SK-N-SH (cell line): ENCODE results near the gene FALEC. TPM values are rescaled to one million over a fixed set of nuclear protein-coding genes. Genes with fewer than 3 reads are reported as not detected.

Experiments
- CTCF ChIA-PET: fragments of 300-600, 350-600 bp; formaldehyde crosslinking; extraction: SDS; loops from one replicate; lab custom pipeline; 2021; lab: Yijun Ruan, JAX
- POLR2A ChIA-PET: fragments of 350-600 bp; sonication (Branson Sonifier 250); formaldehyde crosslinking; extraction: SDS; loops from one replicate; lab custom pipeline; 2020; ENCODE audit warnings: antibody characterized with exemption, inconsistent platforms; lab: Yijun Ruan, JAX
- DNase-seq: peaks from one replicate; pipeline ENCODE4 v3.0.0; 2012
- H2AFZ ChIP-seq: fragments of 200-600 bp; sonication (generic); 2 replicates; pipeline ENCODE4 v1.8.1; 2016; ENCODE audit warnings: antibody characterized with exemption, mild to moderate bottlenecking, low read depth
- H3F3A ChIP-seq: fragments of 200-600 bp; sonication (generic); replicated peaks from 2 replicates; pipeline ENCODE3; 2016; ENCODE audit warnings: antibody characterized with exemption, mild to moderate bottlenecking; ENCODE audit not compliant: insufficient read depth
- H3K27ac ChIP-seq, 2 experiments: fragments of 200-500 bp in 1 of 2; fragments of 200-600 bp in 1 of 2; sonication (Bioruptor generic) in 1 of 2; sonication (generic), shearing (Covaris generic) in 1 of 2; 2 replicates each; pipeline versions ENCODE4 v1.5.1 to v1.6.1; 2014 to 2016; ENCODE audit warnings: low read depth in 2 of 2, inconsistent platforms in 1 of 2, low read length in 1 of 2, mild to moderate bottlenecking in 1 of 2, mixed read lengths in 1 of 2
- H3K27me3 ChIP-seq: fragments of 200-600 bp; sonication (generic), shearing (Covaris generic); 2 replicates; pipeline ENCODE4 v1.6.1; 2016; ENCODE audit warnings: mixed run types; ENCODE audit not compliant: insufficient read depth
- H3K36me3 ChIP-seq, 2 experiments: fragments of 200-500 bp in 1 of 2; fragments of 200-600 bp in 1 of 2; sonication (Bioruptor generic) in 1 of 2; sonication (generic) in 1 of 2; replicated peaks in 1 of 2; 2 replicates each; pipeline versions ENCODE3 to v1.5.1; 2014 to 2016; ENCODE audit warnings: low read length in 1 of 2, mild to moderate bottlenecking in 1 of 2; ENCODE audit not compliant: insufficient read depth in 2 of 2, control insufficient read depth in 1 of 2
- H3K4me1 ChIP-seq, 2 experiments: fragments of 200-500 bp in 1 of 2; fragments of 200-600 bp in 1 of 2; sonication (Bioruptor generic) in 1 of 2; sonication (generic), shearing (Covaris generic) in 1 of 2; 2 replicates each; pipeline versions ENCODE4 v1.5.1 to v1.6.1; 2014 to 2016; ENCODE audit warnings: low read depth in 1 of 2, low read length in 1 of 2, mixed run types in 1 of 2; ENCODE audit not compliant: insufficient read depth in 2 of 2, control insufficient read depth in 1 of 2
- H3K4me2 ChIP-seq: fragments of 200-600 bp; sonication (generic), shearing (Covaris generic); 2 replicates; pipeline ENCODE4 v1.6.1; 2017; ENCODE audit warnings: mixed run types
- H3K4me3 ChIP-seq, 2 experiments: fragments of 200-500 bp in 1 of 2; fragments of 200-600 bp in 1 of 2; sonication (Bioruptor generic) in 1 of 2; sonication (generic), shearing (Covaris generic) in 1 of 2; 2 replicates each; pipeline versions ENCODE4 v1.5.1 to v1.8.1; 2014 to 2016; ENCODE audit warnings: low read depth in 2 of 2, inconsistent platforms in 1 of 2, low read length in 1 of 2, mild to moderate bottlenecking in 1 of 2, mixed read lengths in 1 of 2, moderate library complexity in 1 of 2
- H3K79me2 ChIP-seq: fragments of 200-600 bp; sonication (generic); 2 replicates; pipeline ENCODE4 v1.8.1; 2017; ENCODE audit warnings: mild to moderate bottlenecking; ENCODE audit not compliant: insufficient read depth
- H3K9ac ChIP-seq: fragments of 200-600 bp; sonication (generic); 2 replicates; pipeline ENCODE4 v1.6.1; 2017; ENCODE audit warnings: mixed run types
- H3K9me2 ChIP-seq: fragments of 200-600 bp; sonication (generic); 2 replicates; pipeline ENCODE4 v1.6.1; 2017; ENCODE audit warnings: mixed run types
- H3K9me3 ChIP-seq: fragments of 200-600 bp; sonication (generic); 2 replicates; pipeline ENCODE4 v1.6.1; 2017; ENCODE audit warnings: mixed run types, mild to moderate bottlenecking, moderate library complexity
- H4K20me1 ChIP-seq: fragments of 200-600 bp; sonication (generic); 2 replicates; pipeline ENCODE4 v1.6.1; 2017; ENCODE audit warnings: mild to moderate bottlenecking, mixed run types; ENCODE audit not compliant: insufficient read depth
- CHD2 ChIP-seq: fragments of 150-350 bp; IDR thresholded peaks from 2 replicates; pipeline ENCODE4 v1.6.1; 2018; ENCODE audit warnings: low read length; ENCODE audit not compliant: partially characterized antibody
- EP300 ChIP-seq, 2 experiments: IDR thresholded peaks; 2 replicates each; pipeline versions ENCODE4 v1.4.0 to v1.6.1; 2012; ENCODE audit warnings: borderline replicate concordance in 1 of 2, low read depth in 1 of 2, low read length in 1 of 2
- EZH2phosphoT487 ChIP-seq: fragments of 200-600 bp; sonication (generic); IDR thresholded peaks from 2 replicates; pipeline ENCODE4 v1.6.1; 2017; ENCODE audit warnings: low read depth, mixed run types, mild to moderate bottlenecking, antibody characterized with exemption, moderate library complexity, borderline replicate concordance
- FOSL2 ChIP-seq: IDR thresholded peaks from 2 replicates; pipeline ENCODE4 v1.4.0; 2012; ENCODE audit warnings: low read depth, mild to moderate bottlenecking, moderate library complexity, borderline replicate concordance
- FOXJ3 ChIP-seq: sonication (generic); formaldehyde crosslinking; IDR thresholded peaks from 2 replicates; pipeline ENCODE4 v1.5.1; 2020; ENCODE audit warnings: mild to moderate bottlenecking, missing genetic modification reagents
- FOXM1 ChIP-seq: IDR thresholded peaks from 2 replicates; pipeline ENCODE4 v1.4.0; 2012; ENCODE audit warnings: low read depth, mild to moderate bottlenecking
- GATA2 ChIP-seq: sonication (generic); formaldehyde crosslinking; IDR thresholded peaks from 2 replicates; pipeline ENCODE4 v1.5.0; 2020; ENCODE audit warnings: mild to moderate bottlenecking, missing genetic modification reagents
- JUND ChIP-seq: IDR thresholded peaks from 2 replicates; pipeline ENCODE4 v1.4.0; 2012
- MEF2A ChIP-seq: IDR thresholded peaks from 2 replicates; pipeline ENCODE4 v1.4.0; 2012; ENCODE audit warnings: low read depth, borderline replicate concordance
- MXI1 ChIP-seq: IDR thresholded peaks from 2 replicates; pipeline ENCODE4 v1.6.1; 2012; ENCODE audit warnings: mild to moderate bottlenecking, low read depth, low read length, improper control_type of control experiment
- NFIC ChIP-seq: IDR thresholded peaks from 2 replicates; pipeline ENCODE4 v1.4.0; 2012; ENCODE audit warnings: borderline replicate concordance
- NRF1 ChIP-seq: IDR thresholded peaks from 2 replicates; pipeline ENCODE4 v1.6.1; 2012; ENCODE audit warnings: low read depth, mild to moderate bottlenecking, low read length
- RAD21 ChIP-seq: IDR thresholded peaks from 2 replicates; pipeline ENCODE4 v1.6.1; 2012; ENCODE audit warnings: mild to moderate bottlenecking, low read length
- RCOR1 ChIP-seq: fragments of 150-350 bp; IDR thresholded peaks from 2 replicates; pipeline ENCODE4 v1.6.1; 2017; ENCODE audit warnings: antibody characterized with exemption, low read length
- RFX5 ChIP-seq: IDR thresholded peaks from 2 replicates; pipeline ENCODE4 v1.6.1; 2012; ENCODE audit warnings: mild to moderate bottlenecking, improper control_type of control experiment, low read length
- RXRA ChIP-seq: IDR thresholded peaks from 2 replicates; pipeline ENCODE4 v1.4.0; 2012; ENCODE audit warnings: low read depth, mild to moderate bottlenecking, borderline replicate concordance
- SIN3A ChIP-seq: IDR thresholded peaks from 2 replicates; pipeline ENCODE4 v1.6.1; 2012; ENCODE audit warnings: low read depth, mild to moderate bottlenecking, low read length, moderate library complexity, borderline replicate concordance
- SMC3 ChIP-seq: IDR thresholded peaks from 2 replicates; pipeline ENCODE4 v1.6.1; 2012; ENCODE audit warnings: low read depth, low read length, improper control_type of control experiment
- TAF1 ChIP-seq: IDR thresholded peaks from 2 replicates; pipeline ENCODE4 v1.6.1; 2012; ENCODE audit warnings: low read depth, mild to moderate bottlenecking, low read length, moderate library complexity, borderline replicate concordance
- TCF12 ChIP-seq: IDR thresholded peaks from 2 replicates; pipeline ENCODE4 v1.4.0; 2012
- TEAD4 ChIP-seq: IDR thresholded peaks from 2 replicates; pipeline ENCODE4 v1.4.0; 2012; ENCODE audit warnings: mild to moderate bottlenecking, borderline replicate concordance; ENCODE audit not compliant: insufficient read depth
- WGBS: methylation state at CpG from one replicate; pipeline ENCODE4 v1.1.6; 2017; ENCODE audit warnings: low lambda C conversion rate; 5-methylcytosine and 5-hydroxymethylcytosine counted together
- polyA plus RNA-seq, 3 experiments: library from polyadenylated mRNA; depleted of rRNA; stranded (reverse); fragments of >200 nt; gene quantifications; 2 replicates each; pipeline ENCODE4 v1.2.3, GENCODE V29; 2012
- TF ChIP-seq, protein P1 (sequence below): fragments of 150-350 bp; IDR thresholded peaks from 2 replicates; pipeline ENCODE4 v1.6.1; 2017; ENCODE audit warnings: antibody characterized with exemption, low read length, low read depth, borderline replicate concordance
- TF ChIP-seq, protein P2 (sequence below): fragments of 150-350 bp; IDR thresholded peaks from 2 replicates; pipeline ENCODE4 v1.6.1; 2016; ENCODE audit warnings: mild to moderate bottlenecking, low read depth, low read length
- TF ChIP-seq, protein P3 (sequence below): IDR thresholded peaks from 2 replicates; pipeline ENCODE4 v1.4.0; 2012; ENCODE audit warnings: low read depth
- TF ChIP-seq, protein P4 (sequence below): IDR thresholded peaks from 2 replicates; pipeline ENCODE4 v1.6.1; 2012; ENCODE audit warnings: mild to moderate bottlenecking, low read depth, low read length, moderate library complexity
- TF ChIP-seq, protein P5 (sequence below): IDR thresholded peaks from 2 replicates; pipeline ENCODE4 v1.4.0; 2012; ENCODE audit warnings: low read depth, borderline replicate concordance

Gene FALEC
- polyA plus RNA-seq, 1 of the 3 experiments (the other 2 are of a cell fraction), result 0.72 TPM

DNA sequence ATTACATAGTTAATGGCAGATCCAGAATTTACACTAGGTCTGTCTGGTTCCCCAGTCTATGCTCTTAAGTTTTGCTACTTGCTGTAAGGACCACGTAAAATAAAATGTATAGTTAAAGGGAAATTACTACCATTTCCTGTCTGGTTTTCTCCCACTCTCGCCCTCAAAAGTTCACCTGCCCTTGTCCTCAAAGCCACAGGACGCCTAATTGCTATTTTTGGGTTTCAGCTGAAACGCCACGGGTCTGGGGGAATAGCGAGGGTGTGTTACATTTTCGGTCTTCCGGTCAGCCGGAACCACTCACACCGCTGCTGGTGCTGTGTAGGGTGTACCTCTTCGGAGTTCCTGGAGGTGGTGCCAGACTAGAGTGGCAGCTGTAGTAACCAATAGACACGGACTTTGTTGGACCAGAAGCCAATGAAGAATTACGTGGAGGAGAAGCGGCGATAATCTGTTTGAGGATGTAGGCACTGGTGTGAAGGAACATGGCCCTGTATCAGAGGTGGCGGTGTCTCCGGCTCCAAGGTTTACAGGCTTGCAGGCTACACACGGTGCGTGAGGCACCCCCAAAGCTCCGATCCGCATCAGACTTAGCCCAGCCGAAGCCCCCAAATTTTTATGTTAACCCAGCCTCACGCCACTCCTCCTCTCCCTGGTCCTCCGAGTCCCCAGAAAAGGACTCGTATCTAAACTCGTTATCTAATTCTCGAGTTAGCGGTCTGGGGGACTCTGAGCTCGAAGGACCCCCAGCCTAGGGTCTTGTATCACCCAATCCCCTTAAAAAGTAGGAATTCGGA is 28.4 kb upstream of the FALEC start, which contains the start of gene TARS2:
TARS2 (plus strand) TSS at position 454 of the 797 bp plus-strand sequence; CDS start at position 486, 32 bp downstream.
- DNase-seq, result peak; percentile 93
- Histone ChIP-seq H3K27ac (peak within 1 kb of the TSS; percentile 48 to 77; a peak in 3 of 4 replicates), H3K9me2 (no peaks in the 10 kb centered on the region), H3K4me3 (peak within 1 kb of the TSS; percentile 77 to 87), H2AFZ (peak within 1 kb of the TSS; percentile 98), H4K20me1 (no peaks in the 10 kb centered on the region), H3K9ac (peak within 1 kb of the TSS; percentile 88), H3K9me3 (no peaks in the 10 kb centered on the region), H3F3A (peaks cover 19% of the 10 kb centered on the region), H3K4me1 (peaks cover 5 to 12% of the 10 kb centered on the region in 2 experiments; a peak in 2 of 4 replicates), H3K36me3 (peaks cover 12 to 30% of the 10 kb centered on the region in 2 experiments), H3K79me2 (peaks cover 10% of the 10 kb centered on the region), H3K4me2 (peak within 1 kb of the TSS; percentile 93), H3K27me3 (no peaks in the 10 kb centered on the region)
- POLR2A ChIA-PET, result interaction anchor here (0.6 kb wide), 1 partner anchor 286 kb away, joined by 3 read pairs; no protein-coding TSS in a partner anchor
- under 1% methylated on average over 29 of the region's 30 CpGs for WGBS
- CTCF ChIA-PET, result interaction anchor here (0.7 to 2.4 kb wide), 4 partner anchors 22 to 186 kb away, joined by 3 to 12 read pairs (median 4); no protein-coding TSS in a partner anchor
- TF ChIP-seq RFX5, result peak; percentile 63; the same call in 1 of the 2 replicates
- TF ChIP-seq, protein P1, sequence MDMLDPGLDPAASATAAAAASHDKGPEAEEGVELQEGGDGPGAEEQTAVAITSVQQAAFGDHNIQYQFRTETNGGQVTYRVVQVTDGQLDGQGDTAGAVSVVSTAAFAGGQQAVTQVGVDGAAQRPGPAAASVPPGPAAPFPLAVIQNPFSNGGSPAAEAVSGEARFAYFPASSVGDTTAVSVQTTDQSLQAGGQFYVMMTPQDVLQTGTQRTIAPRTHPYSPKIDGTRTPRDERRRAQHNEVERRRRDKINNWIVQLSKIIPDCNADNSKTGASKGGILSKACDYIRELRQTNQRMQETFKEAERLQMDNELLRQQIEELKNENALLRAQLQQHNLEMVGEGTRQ, result no peak
- no peak for TF ChIP-seq FOXJ3 (CRISPR knock-in tag)
- no peak for TF ChIP-seq JUND
- TF ChIP-seq CHD2, result peak; percentile 96
- TF ChIP-seq RAD21, result no peak
- TF ChIP-seq GATA2 (CRISPR knock-in tag), result peak; percentile 37
- no peak; the same call in 1 of the 2 replicates for TF ChIP-seq FOSL2
- TF ChIP-seq, protein P2, sequence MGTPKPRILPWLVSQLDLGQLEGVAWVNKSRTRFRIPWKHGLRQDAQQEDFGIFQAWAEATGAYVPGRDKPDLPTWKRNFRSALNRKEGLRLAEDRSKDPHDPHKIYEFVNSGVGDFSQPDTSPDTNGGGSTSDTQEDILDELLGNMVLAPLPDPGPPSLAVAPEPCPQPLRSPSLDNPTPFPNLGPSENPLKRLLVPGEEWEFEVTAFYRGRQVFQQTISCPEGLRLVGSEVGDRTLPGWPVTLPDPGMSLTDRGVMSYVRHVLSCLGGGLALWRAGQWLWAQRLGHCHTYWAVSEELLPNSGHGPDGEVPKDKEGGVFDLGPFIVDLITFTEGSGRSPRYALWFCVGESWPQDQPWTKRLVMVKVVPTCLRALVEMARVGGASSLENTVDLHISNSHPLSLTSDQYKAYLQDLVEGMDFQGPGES, result peak; percentile 84
- TF ChIP-seq EP300 (IDR thresholded peaks at IDR 0.05; ENCODE audit: borderline replicate concordance in 1 of 2, low read depth in 1 of 2, low read length in 1 of 2), result no peak
- TF ChIP-seq SMC3, result 0 out of 2 replicates have a peak, but pooled peaks have one; percentile 3
- TF ChIP-seq NRF1, result no peak
- TF ChIP-seq RXRA, result no peak
- TF ChIP-seq TEAD4, result no peak
- TF ChIP-seq, protein P3, sequence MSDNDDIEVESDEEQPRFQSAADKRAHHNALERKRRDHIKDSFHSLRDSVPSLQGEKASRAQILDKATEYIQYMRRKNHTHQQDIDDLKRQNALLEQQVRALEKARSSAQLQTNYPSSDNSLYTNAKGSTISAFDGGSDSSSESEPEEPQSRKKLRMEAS, result peak; percentile 90
- TF ChIP-seq, protein P4, sequence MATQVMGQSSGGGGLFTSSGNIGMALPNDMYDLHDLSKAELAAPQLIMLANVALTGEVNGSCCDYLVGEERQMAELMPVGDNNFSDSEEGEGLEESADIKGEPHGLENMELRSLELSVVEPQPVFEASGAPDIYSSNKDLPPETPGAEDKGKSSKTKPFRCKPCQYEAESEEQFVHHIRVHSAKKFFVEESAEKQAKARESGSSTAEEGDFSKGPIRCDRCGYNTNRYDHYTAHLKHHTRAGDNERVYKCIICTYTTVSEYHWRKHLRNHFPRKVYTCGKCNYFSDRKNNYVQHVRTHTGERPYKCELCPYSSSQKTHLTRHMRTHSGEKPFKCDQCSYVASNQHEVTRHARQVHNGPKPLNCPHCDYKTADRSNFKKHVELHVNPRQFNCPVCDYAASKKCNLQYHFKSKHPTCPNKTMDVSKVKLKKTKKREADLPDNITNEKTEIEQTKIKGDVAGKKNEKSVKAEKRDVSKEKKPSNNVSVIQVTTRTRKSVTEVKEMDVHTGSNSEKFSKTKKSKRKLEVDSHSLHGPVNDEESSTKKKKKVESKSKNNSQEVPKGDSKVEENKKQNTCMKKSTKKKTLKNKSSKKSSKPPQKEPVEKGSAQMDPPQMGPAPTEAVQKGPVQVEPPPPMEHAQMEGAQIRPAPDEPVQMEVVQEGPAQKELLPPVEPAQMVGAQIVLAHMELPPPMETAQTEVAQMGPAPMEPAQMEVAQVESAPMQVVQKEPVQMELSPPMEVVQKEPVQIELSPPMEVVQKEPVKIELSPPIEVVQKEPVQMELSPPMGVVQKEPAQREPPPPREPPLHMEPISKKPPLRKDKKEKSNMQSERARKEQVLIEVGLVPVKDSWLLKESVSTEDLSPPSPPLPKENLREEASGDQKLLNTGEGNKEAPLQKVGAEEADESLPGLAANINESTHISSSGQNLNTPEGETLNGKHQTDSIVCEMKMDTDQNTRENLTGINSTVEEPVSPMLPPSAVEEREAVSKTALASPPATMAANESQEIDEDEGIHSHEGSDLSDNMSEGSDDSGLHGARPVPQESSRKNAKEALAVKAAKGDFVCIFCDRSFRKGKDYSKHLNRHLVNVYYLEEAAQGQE, result peak; percentile 40; the same call in 1 of the 2 replicates
- TF ChIP-seq MXI1, result peak; percentile 70
- TF ChIP-seq, protein P5, sequence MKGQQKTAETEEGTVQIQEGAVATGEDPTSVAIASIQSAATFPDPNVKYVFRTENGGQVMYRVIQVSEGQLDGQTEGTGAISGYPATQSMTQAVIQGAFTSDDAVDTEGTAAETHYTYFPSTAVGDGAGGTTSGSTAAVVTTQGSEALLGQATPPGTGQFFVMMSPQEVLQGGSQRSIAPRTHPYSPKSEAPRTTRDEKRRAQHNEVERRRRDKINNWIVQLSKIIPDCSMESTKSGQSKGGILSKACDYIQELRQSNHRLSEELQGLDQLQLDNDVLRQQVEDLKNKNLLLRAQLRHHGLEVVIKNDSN, result peak; percentile 40; the same call in 1 of the 2 replicates
- no peak; the same call in 1 of the 2 replicates for TF ChIP-seq RCOR1
- TF ChIP-seq FOXM1, result no peak
- no peak for TF ChIP-seq NFIC
- peak; percentile 38; the same call in 1 of the 2 replicates for TF ChIP-seq TCF12
- TF ChIP-seq TAF1, result peak; percentile 92
- no peak for TF ChIP-seq EZH2phosphoT487
- no peak; the same call in 1 of the 2 replicates for TF ChIP-seq MEF2A
- peak; percentile 89 for TF ChIP-seq SIN3A
